Type B pancreatic cell (in vitro differentiated cells): ENCODE data around the gene SCN3A. TPM values are rescaled to one million over a fixed set of nuclear protein-coding genes. Genes with fewer than 3 reads are reported as not detected.
A peak's percentile ranks its signal among the peaks of the same experiment; 100 is the strongest.

Source experiments
- DNase-seq: peaks from one replicate; pipeline ENCODE4 v3.0.0; 2021; ENCODE audit warnings: mixed read lengths; ENCODE audit not compliant: unreplicated experiment; ENCODE audit errors: extremely low spot score
- H3K27ac Mint-ChIP-seq: 2 replicates; pipeline ENCODE4 v1.8.0; 2021; ENCODE audit warnings: mild to moderate bottlenecking, mixed read lengths
- H3K27me3 Mint-ChIP-seq: 2 replicates; pipeline ENCODE4 v1.8.0; 2021; ENCODE audit warnings: mixed read lengths
- H3K36me3 Mint-ChIP-seq: 2 replicates; pipeline ENCODE4 v1.8.0; 2021; ENCODE audit warnings: mixed read lengths
- H3K4me1 Mint-ChIP-seq: one replicate; pipeline ENCODE4 v1.8.0; 2021; ENCODE audit warnings: mixed read lengths; ENCODE audit not compliant: unreplicated experiment
- H3K4me3 Mint-ChIP-seq: 2 replicates; pipeline ENCODE4 v1.8.0; 2021; ENCODE audit warnings: mild to moderate bottlenecking, mixed read lengths
- H3K9me3 Mint-ChIP-seq: 2 replicates; pipeline ENCODE4 v1.8.0; 2021; ENCODE audit warnings: mixed read lengths
- CTCF ChIP-seq: fragments of 200-600 bp; sonication (generic); conservative IDR thresholded peaks from 2 replicates; pipeline ENCODE4 v1.5.0; 2021; ENCODE audit warnings: antibody characterized with exemption, mild to moderate bottlenecking
- total RNA-seq: library from RNA; stranded (reverse); gene quantifications from 2 replicates; pipeline ENCODE4 v1.2.1, GENCODE V29; 2021; ENCODE audit warnings: low replicate concordance

The SCN3A gene
- total RNA-seq, 1 donor from 2014 or later = 2.8 TPM

DNA sequence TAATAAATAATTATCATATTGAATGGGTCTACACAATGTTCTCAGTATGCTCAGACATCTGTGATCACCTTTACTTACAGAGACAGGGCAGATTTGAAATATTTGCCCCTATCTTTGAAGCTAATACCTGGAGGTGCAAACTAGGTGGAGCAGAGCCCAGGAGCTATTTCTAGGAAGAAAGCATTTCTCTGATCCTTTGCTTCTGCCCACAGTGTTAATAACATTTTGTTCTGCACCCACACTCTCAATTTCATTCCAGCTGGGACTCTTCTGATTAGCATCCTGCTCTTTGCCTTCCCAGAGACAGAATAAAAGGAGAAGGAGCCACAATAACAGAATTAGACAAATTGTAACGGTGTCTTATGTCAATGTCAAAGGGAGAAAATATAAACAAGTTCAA lies 23.7 kb upstream of the SCN3A start:
- Mint-ChIP-seq H3K36me3 (no peaks in the 10 kb centered on the region), H3K27ac (no peak overlapping the region), H3K27me3 (no peaks in the 10 kb centered on the region), H3K4me3 (no peak overlapping the region), H3K9me3 (no peaks in the 10 kb centered on the region), H3K4me1 (no peaks in the 10 kb centered on the region)
- no peak for DNase-seq
- no peak for TF ChIP-seq CTCF

DNA sequence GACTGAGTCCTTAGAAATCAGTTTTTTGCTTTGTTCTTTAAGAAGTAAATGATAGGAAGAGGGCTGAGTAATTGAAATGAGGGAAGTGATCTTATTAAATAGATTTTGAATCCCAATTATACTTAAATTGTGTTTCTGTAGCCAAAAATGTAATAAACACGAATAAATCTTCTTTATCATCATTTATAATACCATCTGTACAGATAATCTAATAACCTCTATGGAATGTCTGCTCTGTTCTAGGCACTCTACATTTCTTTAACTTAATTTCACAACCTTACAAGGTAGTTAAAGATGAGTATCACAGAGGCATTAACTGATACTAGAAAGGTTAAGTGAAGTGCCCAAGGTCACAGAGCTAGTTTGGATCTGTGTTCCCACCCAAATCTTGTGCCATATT lies 21.1 kb upstream of the SCN3A start:
- Mint-ChIP-seq H3K4me1 (no peaks in the 10 kb centered on the region), H3K4me3 (no peak overlapping the region), H3K27me3 (no peaks in the 10 kb centered on the region), H3K36me3 (no peaks in the 10 kb centered on the region), H3K27ac (no peak overlapping the region), H3K9me3 (no peaks in the 10 kb centered on the region)
- no peak for TF ChIP-seq CTCF
- no peak for DNase-seq

DNA sequence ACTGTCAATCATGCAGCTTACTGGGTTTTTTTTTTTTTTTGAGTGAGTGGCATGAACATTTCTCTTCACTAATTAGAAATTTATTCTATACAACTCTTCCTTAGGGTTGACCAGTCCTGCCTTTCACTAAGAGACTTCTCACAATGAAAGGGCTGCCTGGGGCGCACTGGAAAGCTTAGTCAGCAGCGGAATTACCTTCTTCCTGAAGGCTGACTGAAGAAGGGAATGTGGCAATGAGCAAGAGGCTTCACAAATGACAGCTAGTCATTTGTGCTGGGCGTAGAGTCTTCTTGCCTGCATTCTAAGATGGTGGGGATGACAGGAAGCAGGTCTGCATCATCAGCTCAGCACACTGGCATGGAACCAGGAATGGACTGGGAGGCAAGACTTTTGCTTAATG lies 15.6 kb upstream of the SCN3A start:
- no peak overlapping the region for H3K27ac Mint-ChIP-seq
- DNase-seq = no peak
- no peaks in the 10 kb centered on the region for H3K36me3 Mint-ChIP-seq
- no peak for TF ChIP-seq CTCF
- no peak overlapping the region for H3K4me3 Mint-ChIP-seq
- no peaks in the 10 kb centered on the region for H3K4me1 Mint-ChIP-seq
- no peaks in the 10 kb centered on the region for H3K27me3 Mint-ChIP-seq
- no peaks in the 10 kb centered on the region for H3K9me3 Mint-ChIP-seq

GRCh38 chr2:165214093-165214492 lies 10.2 kb upstream of the SCN3A start:
- no peaks in the 10 kb centered on the region for H3K4me1 Mint-ChIP-seq
- no peak for DNase-seq
- H3K27ac Mint-ChIP-seq = no peak overlapping the region
- no peaks in the 10 kb centered on the region for H3K9me3 Mint-ChIP-seq
- TF ChIP-seq CTCF = no peak
- no peak overlapping the region for H3K4me3 Mint-ChIP-seq
- H3K36me3 Mint-ChIP-seq = no peaks in the 10 kb centered on the region
- no peaks in the 10 kb centered on the region for H3K27me3 Mint-ChIP-seq

- peaks cover 5% of the 10 kb centered on the region for H3K4me1 Mint-ChIP-seq
- DNase-seq = no peak
- H3K9me3 Mint-ChIP-seq = peaks cover 5% of the 10 kb centered on the region
- no peaks in the 10 kb centered on the region for H3K36me3 Mint-ChIP-seq
- H3K27me3 Mint-ChIP-seq = no peaks in the 10 kb centered on the region
- H3K27ac Mint-ChIP-seq = peak overlapping the region; percentile 17
- TF ChIP-seq CTCF = no peak
- peak overlapping the region; percentile 5 for H3K4me3 Mint-ChIP-seq
These were observed 4.2 kb upstream of the SCN3A start for GRCh38 chr2:165208094-165208493.

DNA sequence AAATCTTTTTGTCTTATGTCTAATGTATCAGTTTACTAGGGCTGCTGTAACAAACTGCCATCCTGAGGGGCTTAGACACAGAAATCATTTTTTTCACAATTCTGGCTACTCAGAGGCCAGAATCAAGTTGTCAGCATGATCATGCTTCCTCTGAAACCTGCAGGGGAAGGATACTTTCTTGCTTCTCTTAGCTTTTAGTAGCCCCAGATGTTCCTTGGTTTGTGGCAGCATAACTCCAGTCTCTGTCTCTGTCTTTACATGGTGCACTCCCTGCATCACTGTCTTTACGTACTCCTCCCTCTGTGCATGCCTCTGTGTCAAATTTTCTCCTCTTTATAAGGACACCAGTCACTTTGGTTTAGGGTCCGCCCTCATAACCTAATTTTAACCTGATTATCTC lies 2.0 kb upstream of the SCN3A start:
- Mint-ChIP-seq H3K9me3 (peaks cover 5% of the 10 kb centered on the region), H3K36me3 (no peaks in the 10 kb centered on the region), H3K4me1 (peaks cover 5% of the 10 kb centered on the region), H3K27me3 (no peaks in the 10 kb centered on the region), H3K27ac (no peak overlapping the region), H3K4me3 (no peak overlapping the region)
- no peak for DNase-seq
- no peak for TF ChIP-seq CTCF
